HepG2 (cell line): Measurements from ENCODE around the gene FER1L5. TPM values are rescaled to one million over a fixed set of nuclear protein-coding genes. Genes with fewer than 3 reads are reported as not detected.

Experiments
- CHCHD3 ChIP-seq: sonication (generic); formaldehyde crosslinking; IDR thresholded peaks from 2 replicates; pipeline ENCODE4 v1.8.0; 2022; ENCODE audit warnings: mild to moderate bottlenecking, missing genetic modification reagents, moderate library complexity
- CHD4 ChIP-seq: fragments of 200-600 bp; sonication (generic); IDR thresholded peaks from 2 replicates; pipeline ENCODE4 v1.7.0; 2017; ENCODE audit warnings: mild to moderate bottlenecking, low read length, borderline replicate concordance
- IRX3 ChIP-seq: sonication (generic); formaldehyde crosslinking; IDR thresholded peaks from 2 replicates; pipeline ENCODE4 v1.8.1; 2023; ENCODE audit warnings: mild to moderate bottlenecking, low read depth, missing genetic modification reagents, borderline replicate concordance
- KDM1A ChIP-seq: IDR thresholded peaks from 2 replicates; pipeline ENCODE4 v1.6.1; 2016; ENCODE audit warnings: missing compliant biosample characterization
- MTA1 ChIP-seq: sonication (generic); formaldehyde crosslinking; IDR thresholded peaks from 2 replicates; pipeline ENCODE4 v1.4.0; 2020; ENCODE audit warnings: missing genetic modification reagents, mild to moderate bottlenecking, borderline replicate concordance
- NONO ChIP-seq, 2 experiments: fragments of 450-650 bp in 1 of 2; sonication (generic) in 1 of 2; formaldehyde crosslinking in 1 of 2; IDR thresholded peaks in 1 of 2; conservative IDR thresholded peaks in 1 of 2; 2 replicates each; pipeline versions ENCODE4 v1.6.1 to v1.8.0; 2017 to 2022; ENCODE audit warnings: mild to moderate bottlenecking in 1 of 2, missing genetic modification reagents in 1 of 2, moderate library complexity in 1 of 2
- REPIN1 ChIP-seq: sonication (generic); formaldehyde crosslinking; IDR thresholded peaks from 2 replicates; pipeline ENCODE4 v1.8.0; 2022; ENCODE audit warnings: missing genetic modification reagents, low read depth, mild to moderate bottlenecking, borderline replicate concordance
- RFX1 ChIP-seq: fragments of 450-650 bp; IDR thresholded peaks from 2 replicates; pipeline ENCODE4 v1.6.1; 2017
- XBP1 ChIP-seq: sonication (generic); formaldehyde crosslinking; IDR thresholded peaks from 2 replicates; pipeline ENCODE4 v1.5.0; 2020; ENCODE audit warnings: missing genetic modification reagents
- ZBTB7B ChIP-seq: sonication (generic); formaldehyde crosslinking; IDR thresholded peaks from 2 replicates; pipeline ENCODE4 v1.4.0; 2020; ENCODE audit warnings: missing genetic modification reagents
- ZFP36 ChIP-seq: fragments of 150-350 bp; IDR thresholded peaks from 2 replicates; pipeline ENCODE4 v1.6.1; 2018; ENCODE audit warnings: borderline replicate concordance, low read length, low read depth; ENCODE audit not compliant: partially characterized antibody
- ZMAT3 ChIP-seq: sonication (generic); formaldehyde crosslinking; conservative IDR thresholded peaks from 2 replicates; pipeline ENCODE4 v1.7.0; 2021; ENCODE audit warnings: missing genetic modification reagents
- ZNF136 ChIP-seq: sonication (generic); formaldehyde crosslinking; IDR thresholded peaks from 2 replicates; pipeline ENCODE4 v1.8.1; 2022; ENCODE audit warnings: low read depth, mild to moderate bottlenecking, moderate library complexity, missing genetic modification reagents
- ZNF205 ChIP-seq: IDR thresholded peaks from 2 replicates; pipeline ENCODE4 v1.6.1; 2018; ENCODE audit warnings: missing biosample characterization, missing genetic modification reagents
- ZNF354B ChIP-seq: sonication (generic); formaldehyde crosslinking; IDR thresholded peaks from 2 replicates; pipeline ENCODE4 v1.8.0; 2022; ENCODE audit warnings: mild to moderate bottlenecking, missing genetic modification reagents
- ZNF550 ChIP-seq: sonication (generic); formaldehyde crosslinking; IDR thresholded peaks from 2 replicates; pipeline ENCODE4 v1.4.0; 2020; ENCODE audit warnings: mild to moderate bottlenecking, missing genetic modification reagents, borderline replicate concordance
- ZNF670 ChIP-seq: sonication (generic); formaldehyde crosslinking; IDR thresholded peaks from 2 replicates; pipeline ENCODE4 v1.8.0; 2022; ENCODE audit warnings: mild to moderate bottlenecking, missing genetic modification reagents, borderline replicate concordance
- ZNF790 ChIP-seq: sonication (generic); formaldehyde crosslinking; IDR thresholded peaks from 2 replicates; pipeline ENCODE4 v1.8.0; 2022; ENCODE audit warnings: missing genetic modification reagents, mild to moderate bottlenecking, borderline replicate concordance
- ZNF816 ChIP-seq: sonication (generic); formaldehyde crosslinking; IDR thresholded peaks from 2 replicates; pipeline ENCODE4 v1.8.0; 2022; ENCODE audit warnings: missing genetic modification reagents, mild to moderate bottlenecking, borderline replicate concordance
- polyA plus RNA-seq, 8 experiments: library from polyadenylated mRNA; depleted of rRNA in 3 of 8; stranded (reverse) in 7 of 8; unstranded in 1 of 8; fragments of >200 nt; fragmentation: Illumina TruSeq in 4 of 8; extraction: Trizol in 4 of 8; gene quantifications; 2 replicates each; pipeline versions ENCODE4 v1.2.1 to v1.2.3, GENCODE V29; 2011 to 2016; ENCODE audit warnings: low read depth in 4 of 8, missing spikeins in 1 of 8, mixed read lengths in 1 of 8; ENCODE audit not compliant: insufficient read depth in 1 of 8
- total RNA-seq, 5 experiments: library from RNA; depleted of rRNA; stranded (reverse); fragments of >200 nt; fragmentation: Illumina TruSeq; extraction: Trizol; gene quantifications; 2 replicates each; pipeline ENCODE4 v1.2.3, GENCODE V29; 2016; ENCODE audit warnings: low read depth in 1 of 5
- TF ChIP-seq, protein P1 (sequence below): sonication (generic); formaldehyde crosslinking; IDR thresholded peaks from 2 replicates; pipeline ENCODE4 v1.8.1; 2022; ENCODE audit warnings: mild to moderate bottlenecking, missing genetic modification reagents
- TF ChIP-seq, protein P2 (sequence below): sonication (generic); formaldehyde crosslinking; IDR thresholded peaks from 2 replicates; pipeline ENCODE4 v1.5.0; 2020; ENCODE audit warnings: mild to moderate bottlenecking, missing genetic modification reagents
- TF ChIP-seq, protein P3 (sequence below): sonication (generic); formaldehyde crosslinking; IDR thresholded peaks from 2 replicates; pipeline ENCODE4 v1.5.0; 2020; ENCODE audit warnings: mild to moderate bottlenecking, missing genetic modification reagents, moderate library complexity
- TF ChIP-seq, protein P4 (sequence below): sonication (generic); formaldehyde crosslinking; IDR thresholded peaks from 2 replicates; pipeline ENCODE4 v1.8.0; 2022; ENCODE audit warnings: mild to moderate bottlenecking, missing genetic modification reagents, borderline replicate concordance

Gene FER1L5
- total and polyA plus RNA-seq, 2 of the 13 experiments (the other 11 are each of a cell fraction or from before 2014, with no cell fraction given): 0.02 to 0.08 TPM

DNA sequence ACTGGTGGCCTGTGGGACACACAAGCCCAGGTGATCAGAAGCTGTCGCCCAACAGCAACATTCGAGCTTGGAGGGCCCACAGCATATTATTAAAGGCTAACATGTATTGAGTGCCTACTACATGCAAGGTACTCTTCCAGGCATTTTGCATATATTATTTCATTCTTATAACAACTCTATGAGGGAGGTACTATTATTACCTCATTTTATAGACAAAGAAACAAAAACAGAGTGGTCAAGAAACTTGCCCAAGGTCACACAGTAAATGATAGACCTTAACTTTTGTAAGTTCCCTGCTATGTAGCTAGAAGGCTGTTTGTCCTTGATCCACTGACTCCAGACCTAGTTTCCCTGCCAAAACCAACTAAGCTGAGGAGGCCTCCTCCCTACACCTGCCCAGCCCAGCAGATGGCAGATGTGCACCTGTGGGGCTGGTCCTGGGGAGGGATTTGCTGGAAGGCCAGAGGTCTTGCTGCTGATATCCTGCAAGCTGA lies 40.2 kb upstream of the FER1L5 start (continued):
- TF ChIP-seq, protein P1, sequence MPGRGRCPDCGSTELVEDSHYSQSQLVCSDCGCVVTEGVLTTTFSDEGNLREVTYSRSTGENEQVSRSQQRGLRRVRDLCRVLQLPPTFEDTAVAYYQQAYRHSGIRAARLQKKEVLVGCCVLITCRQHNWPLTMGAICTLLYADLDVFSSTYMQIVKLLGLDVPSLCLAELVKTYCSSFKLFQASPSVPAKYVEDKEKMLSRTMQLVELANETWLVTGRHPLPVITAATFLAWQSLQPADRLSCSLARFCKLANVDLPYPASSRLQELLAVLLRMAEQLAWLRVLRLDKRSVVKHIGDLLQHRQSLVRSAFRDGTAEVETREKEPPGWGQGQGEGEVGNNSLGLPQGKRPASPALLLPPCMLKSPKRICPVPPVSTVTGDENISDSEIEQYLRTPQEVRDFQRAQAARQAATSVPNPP (CRISPR knock-in tag): no peak
- TF ChIP-seq, protein P2, sequence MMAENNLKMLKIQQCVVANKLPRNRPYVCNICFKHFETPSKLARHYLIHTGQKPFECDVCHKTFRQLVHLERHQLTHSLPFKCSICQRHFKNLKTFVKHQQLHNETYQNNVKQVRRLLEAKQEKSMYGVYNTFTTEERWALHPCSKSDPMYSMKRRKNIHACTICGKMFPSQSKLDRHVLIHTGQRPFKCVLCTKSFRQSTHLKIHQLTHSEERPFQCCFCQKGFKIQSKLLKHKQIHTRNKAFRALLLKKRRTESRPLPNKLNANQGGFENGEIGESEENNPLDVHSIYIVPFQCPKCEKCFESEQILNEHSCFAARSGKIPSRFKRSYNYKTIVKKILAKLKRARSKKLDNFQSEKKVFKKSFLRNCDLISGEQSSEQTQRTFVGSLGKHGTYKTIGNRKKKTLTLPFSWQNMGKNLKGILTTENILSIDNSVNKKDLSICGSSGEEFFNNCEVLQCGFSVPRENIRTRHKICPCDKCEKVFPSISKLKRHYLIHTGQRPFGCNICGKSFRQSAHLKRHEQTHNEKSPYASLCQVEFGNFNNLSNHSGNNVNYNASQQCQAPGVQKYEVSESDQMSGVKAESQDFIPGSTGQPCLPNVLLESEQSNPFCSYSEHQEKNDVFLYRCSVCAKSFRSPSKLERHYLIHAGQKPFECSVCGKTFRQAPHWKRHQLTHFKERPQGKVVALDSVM: no peak
- TF ChIP-seq IRX3 (CRISPR knock-in tag) (0 out of 2 replicates have a peak, but pooled peaks have one; percentile 47), REPIN1 (CRISPR knock-in tag) (peak; percentile 33; the same call in 1 of the 2 replicates), CHD4 (peak; percentile 91; the same call in 1 of the 2 replicates), ZNF790 (CRISPR knock-in tag) (no peak), RFX1 (no peak), NONO (IDR thresholded peaks at IDR 0.05) (no peak), NONO (CRISPR knock-in tag; conservative IDR thresholded peaks at IDR 0.05) (peak; percentile 8; the same call in 1 of the 2 replicates), MTA1 (0 out of 2 replicates have a peak, but pooled peaks have one; percentile 0), ZBTB7B (no peak), ZNF670 (CRISPR knock-in tag) (0 out of 2 replicates have a peak, but pooled peaks have one; percentile 51), XBP1 (no peak), ZNF136 (no peak), ZNF205 (CRISPR knock-in tag) (no peak), ZFP36 (peak; percentile 63), KDM1A (peak; percentile 44; the same call in 1 of the 2 replicates), ZMAT3 (0 out of 2 replicates have a peak, but pooled peaks have one; percentile 76), CHCHD3 (CRISPR knock-in tag) (0 out of 2 replicates have a peak, but pooled peaks have one; percentile 29), ZNF550 (no peak), ZNF816 (CRISPR knock-in tag) (0 out of 2 replicates have a peak, but pooled peaks have one; percentile 55), ZNF354B (CRISPR knock-in tag) (0 out of 2 replicates have a peak, but pooled peaks have one; percentile 35)
- TF ChIP-seq, protein P3, sequence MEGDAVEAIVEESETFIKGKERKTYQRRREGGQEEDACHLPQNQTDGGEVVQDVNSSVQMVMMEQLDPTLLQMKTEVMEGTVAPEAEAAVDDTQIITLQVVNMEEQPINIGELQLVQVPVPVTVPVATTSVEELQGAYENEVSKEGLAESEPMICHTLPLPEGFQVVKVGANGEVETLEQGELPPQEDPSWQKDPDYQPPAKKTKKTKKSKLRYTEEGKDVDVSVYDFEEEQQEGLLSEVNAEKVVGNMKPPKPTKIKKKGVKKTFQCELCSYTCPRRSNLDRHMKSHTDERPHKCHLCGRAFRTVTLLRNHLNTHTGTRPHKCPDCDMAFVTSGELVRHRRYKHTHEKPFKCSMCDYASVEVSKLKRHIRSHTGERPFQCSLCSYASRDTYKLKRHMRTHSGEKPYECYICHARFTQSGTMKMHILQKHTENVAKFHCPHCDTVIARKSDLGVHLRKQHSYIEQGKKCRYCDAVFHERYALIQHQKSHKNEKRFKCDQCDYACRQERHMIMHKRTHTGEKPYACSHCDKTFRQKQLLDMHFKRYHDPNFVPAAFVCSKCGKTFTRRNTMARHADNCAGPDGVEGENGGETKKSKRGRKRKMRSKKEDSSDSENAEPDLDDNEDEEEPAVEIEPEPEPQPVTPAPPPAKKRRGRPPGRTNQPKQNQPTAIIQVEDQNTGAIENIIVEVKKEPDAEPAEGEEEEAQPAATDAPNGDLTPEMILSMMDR (CRISPR knock-in tag): peak; percentile 64
- TF ChIP-seq, protein P4, sequence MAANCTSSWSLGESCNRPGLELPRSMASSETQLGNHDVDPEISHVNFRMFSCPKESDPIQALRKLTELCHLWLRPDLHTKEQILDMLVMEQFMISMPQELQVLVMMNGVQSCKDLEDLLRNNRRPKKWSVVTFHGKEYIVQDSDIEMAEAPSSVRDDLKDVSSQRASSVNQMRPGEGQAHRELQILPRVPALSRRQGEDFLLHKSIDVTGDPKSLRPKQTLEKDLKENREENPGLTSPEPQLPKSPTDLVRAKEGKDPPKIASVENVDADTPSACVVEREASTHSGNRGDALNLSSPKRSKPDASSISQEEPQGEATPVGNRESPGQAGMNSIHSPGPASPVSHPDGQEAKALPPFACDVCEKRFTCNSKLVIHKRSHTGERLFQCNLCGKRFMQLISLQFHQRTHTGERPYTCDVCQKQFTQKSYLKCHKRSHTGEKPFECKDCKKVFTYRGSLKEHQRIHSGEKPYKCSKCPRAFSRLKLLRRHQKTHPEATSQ (CRISPR knock-in tag): 0 out of 2 replicates have a peak, but pooled peaks have one; percentile 28
